ENCODE measurements around the gene SORL1.
"Not testable (repeated sequence)": the region's sequence is repeated elsewhere in the genome, so short reads cannot be mapped to it uniquely, and the experiment has no call there.

The SORL1 gene

DNA sequence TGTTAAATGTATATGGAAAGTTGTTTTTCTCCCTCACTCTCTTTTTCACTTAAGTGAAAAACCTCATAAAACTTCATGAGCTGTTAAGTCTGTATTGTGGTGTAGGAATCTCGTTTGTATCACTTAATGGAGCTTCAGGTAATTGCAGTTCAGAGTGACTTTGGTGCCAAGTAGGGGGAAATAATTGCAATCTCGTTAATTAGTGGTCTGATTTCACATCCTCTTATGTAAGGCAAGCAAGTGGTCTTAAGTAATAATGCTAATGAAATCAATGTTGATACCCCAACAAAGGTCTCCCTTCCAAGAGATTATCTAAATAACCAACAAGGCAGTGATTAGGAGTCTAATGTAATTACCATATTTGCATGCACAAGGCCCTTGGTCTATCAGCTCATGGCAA, 174.9 kb downstream of the SORL1 start:
- TF ChIP-seq, protein P1, sequence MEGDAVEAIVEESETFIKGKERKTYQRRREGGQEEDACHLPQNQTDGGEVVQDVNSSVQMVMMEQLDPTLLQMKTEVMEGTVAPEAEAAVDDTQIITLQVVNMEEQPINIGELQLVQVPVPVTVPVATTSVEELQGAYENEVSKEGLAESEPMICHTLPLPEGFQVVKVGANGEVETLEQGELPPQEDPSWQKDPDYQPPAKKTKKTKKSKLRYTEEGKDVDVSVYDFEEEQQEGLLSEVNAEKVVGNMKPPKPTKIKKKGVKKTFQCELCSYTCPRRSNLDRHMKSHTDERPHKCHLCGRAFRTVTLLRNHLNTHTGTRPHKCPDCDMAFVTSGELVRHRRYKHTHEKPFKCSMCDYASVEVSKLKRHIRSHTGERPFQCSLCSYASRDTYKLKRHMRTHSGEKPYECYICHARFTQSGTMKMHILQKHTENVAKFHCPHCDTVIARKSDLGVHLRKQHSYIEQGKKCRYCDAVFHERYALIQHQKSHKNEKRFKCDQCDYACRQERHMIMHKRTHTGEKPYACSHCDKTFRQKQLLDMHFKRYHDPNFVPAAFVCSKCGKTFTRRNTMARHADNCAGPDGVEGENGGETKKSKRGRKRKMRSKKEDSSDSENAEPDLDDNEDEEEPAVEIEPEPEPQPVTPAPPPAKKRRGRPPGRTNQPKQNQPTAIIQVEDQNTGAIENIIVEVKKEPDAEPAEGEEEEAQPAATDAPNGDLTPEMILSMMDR (IDR thresholded peaks at IDR 0.05): no peak
- Histone ChIP-seq H3K4me3 (no peak overlapping the region), H3K27ac (no peak overlapping the region)
- no peak for DNase-seq (ENCODE audit: low spot score)

DNA sequence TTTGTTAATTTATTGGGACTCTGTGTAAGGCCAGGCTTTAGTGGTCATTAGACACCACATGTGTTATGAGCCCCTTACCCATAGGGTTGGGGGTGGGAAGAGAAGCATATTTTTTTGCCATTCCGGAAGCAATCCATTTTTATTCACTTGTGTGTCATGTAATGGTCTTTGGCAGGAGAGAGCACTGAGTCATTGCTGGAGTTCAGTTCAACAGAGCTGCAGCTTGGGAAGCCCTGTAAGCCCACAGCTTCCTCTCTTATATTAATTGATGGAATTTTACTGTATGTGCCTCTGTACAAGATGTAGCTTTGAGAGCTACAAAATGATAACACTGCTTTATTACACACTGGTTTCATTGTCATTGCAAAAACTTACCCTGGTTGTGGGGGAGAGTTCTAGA, 177.9 kb downstream of the SORL1 start:
- no peak overlapping the region for H3K27ac ChIP-seq
- TF ChIP-seq, protein P1 (IDR thresholded peaks at IDR 0.05): no peak
- H3K4me3 ChIP-seq: no peak overlapping the region
- no peak for DNase-seq (ENCODE audit: low spot score)

DNA sequence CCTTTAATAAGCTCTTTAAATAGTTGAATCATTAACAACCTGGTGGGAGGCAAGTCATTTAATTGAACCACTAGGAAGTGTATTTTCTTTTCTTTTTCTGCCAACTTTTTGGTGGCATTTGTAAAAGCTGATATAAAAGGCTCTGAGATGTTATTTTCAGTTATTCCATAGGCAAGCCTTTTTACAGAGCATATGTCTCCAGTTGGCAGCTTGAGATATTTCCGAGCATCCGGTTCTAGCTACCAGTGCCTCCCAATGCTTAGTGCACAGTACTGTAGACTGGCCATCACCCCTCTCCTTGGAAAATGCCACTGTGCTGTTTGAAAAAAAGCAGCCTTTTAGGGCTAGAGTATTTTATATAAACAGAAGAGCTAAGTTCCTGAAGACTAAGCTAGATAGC, 179.3 kb downstream of the SORL1 start:
- Histone ChIP-seq H3K4me3 (no peak overlapping the region), H3K27ac (no peak overlapping the region)
- no peak for DNase-seq (ENCODE audit: low spot score)
- TF ChIP-seq, protein P1 (IDR thresholded peaks at IDR 0.05): no peak

DNA sequence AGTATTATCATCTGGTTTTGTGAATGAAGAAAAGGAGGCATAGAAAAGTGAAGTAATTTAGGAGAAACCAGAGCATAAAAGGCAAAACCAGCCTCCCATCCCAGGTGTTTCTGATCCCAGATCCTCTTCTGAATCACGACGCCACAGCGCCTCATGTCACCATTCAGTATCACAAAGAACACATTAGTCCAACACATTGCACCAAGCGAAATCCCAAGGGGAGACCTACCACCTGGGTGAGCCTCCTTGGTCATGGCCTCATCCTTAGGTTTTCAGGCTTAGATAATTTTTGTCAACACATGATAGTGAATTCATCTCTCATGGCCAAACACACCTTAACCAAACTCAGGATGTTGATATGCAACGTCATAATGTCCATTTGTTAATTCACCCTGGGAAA, 182.2 kb downstream of the SORL1 start:
- TF ChIP-seq, protein P1 (IDR thresholded peaks at IDR 0.05): no peak
- Histone ChIP-seq H3K27ac (no peak overlapping the region), H3K4me3 (no peak overlapping the region)
- no peak for DNase-seq (ENCODE audit: low spot score)

DNA sequence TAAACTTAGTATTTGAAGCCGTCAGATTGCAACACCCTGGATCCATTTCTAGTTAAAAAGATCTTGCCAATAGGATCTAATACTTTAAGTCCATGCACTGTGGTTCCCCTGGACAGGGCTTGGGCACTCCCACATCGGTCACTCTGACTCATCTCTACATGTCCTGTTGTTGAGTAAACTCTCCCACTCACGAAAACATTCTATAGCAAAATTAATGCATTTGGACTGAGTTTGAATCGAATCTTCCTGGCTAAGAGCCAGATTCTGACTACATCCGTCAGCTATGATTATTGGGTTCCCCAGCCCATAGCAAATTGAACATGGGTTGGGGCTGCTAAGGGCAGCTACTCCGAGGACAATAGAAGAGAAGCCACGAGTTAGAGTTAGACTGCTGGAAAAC, 182.8 kb downstream of the SORL1 start:
- no peak for DNase-seq (ENCODE audit: low spot score)

DNA sequence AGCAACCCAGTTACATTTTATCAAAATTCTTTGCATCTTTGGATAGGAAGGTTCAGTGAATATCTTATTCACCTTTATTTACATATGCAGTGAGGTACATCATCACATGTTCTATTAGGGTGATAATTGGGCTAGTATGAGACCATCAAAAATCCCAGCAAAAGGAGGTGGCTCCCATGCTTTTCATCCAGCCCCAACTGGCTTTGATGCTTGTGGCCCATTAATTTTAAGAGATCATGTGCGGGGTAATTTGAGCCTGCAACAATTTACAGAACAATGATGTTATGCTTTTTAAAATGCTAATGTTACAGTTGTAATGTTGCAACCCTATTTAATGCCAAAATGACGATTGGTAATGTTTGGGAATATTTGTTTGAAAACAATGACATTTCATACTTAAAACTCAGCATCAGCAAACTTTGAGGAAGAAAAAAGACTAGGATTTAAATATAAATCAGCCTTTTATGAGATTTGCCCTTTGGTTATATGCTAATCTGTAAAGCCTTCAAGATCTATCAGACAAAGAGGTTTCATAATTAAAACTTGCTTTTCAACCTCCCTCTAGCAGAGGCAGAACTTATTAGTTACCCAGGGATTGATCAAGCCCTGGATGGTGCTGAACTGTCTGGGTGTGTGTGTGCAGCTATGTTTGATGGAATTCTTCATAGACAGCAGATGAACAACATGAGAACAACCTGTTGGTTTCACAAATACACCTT, 184.1 kb downstream of the SORL1 start:
- no peak overlapping the region for H3K27ac ChIP-seq
- no peak for DNase-seq (ENCODE audit: low spot score)
- no peak overlapping the region for H3K4me3 ChIP-seq
- TF ChIP-seq, protein P1 (IDR thresholded peaks at IDR 0.05): no peak

More for the DNA sequence above, 182.8 kb downstream of the SORL1 start:
- no peak overlapping the region for H3K27ac ChIP-seq
- H3K4me3 ChIP-seq: no peak overlapping the region
- TF ChIP-seq, protein P1 (IDR thresholded peaks at IDR 0.05): no peak

DNA sequence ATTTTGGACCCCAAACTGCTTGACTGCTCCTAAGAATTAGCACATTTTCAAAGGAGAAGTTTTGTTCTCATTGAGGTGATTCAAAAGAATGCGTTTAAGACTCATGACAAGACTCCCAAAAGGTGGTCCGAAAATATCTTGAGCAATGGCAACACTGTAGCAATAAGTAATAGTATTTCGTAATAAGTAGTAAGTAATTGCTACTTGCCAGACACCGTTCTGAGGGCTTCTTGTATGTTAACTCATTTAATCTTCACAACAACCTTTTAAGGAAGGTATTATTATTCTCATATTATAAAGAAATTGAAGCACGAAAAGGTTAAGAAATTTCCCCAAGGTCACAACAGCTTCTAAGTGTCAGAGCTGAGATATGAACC, 184.7 kb downstream of the SORL1 start:
- Histone ChIP-seq H3K4me3 (no peak overlapping the region), H3K27ac (no peak overlapping the region)
- TF ChIP-seq, protein P1 (IDR thresholded peaks at IDR 0.05): no peak
- no peak for DNase-seq (ENCODE audit: low spot score)

DNA sequence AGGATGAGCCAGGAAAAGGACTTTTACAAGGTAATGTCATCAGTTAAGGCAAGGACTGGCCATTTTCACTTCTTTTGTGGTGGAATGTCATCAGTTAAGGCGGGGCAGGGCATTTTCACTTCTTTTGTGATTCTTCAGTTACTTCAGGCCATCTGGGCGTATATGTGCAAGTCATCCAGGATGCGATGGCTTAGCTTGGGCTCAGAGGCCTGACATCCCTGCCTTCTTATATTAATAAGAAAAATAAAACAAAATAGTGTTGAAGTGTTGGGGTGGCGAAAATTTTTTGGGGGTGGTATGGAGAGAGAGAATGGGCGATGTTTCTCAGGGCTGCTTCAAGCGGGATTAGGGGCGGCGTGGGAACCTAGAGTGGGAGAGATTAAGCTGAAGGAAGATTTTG, 185.5 kb downstream of the SORL1 start:
- DNase-seq (ENCODE audit: low spot score); H3K4me3 ChIP-seq; H3K27ac ChIP-seq: not testable (repeated sequence)
